ENCODE results near the gene ZMIZ1. TPM values are rescaled to one million over a fixed set of nuclear protein-coding genes. Genes with fewer than 3 reads are reported as not detected.

The ZMIZ1 gene
- total RNA-seq, 1 experiment from 2014 or later, result 11.5 TPM

DNA sequence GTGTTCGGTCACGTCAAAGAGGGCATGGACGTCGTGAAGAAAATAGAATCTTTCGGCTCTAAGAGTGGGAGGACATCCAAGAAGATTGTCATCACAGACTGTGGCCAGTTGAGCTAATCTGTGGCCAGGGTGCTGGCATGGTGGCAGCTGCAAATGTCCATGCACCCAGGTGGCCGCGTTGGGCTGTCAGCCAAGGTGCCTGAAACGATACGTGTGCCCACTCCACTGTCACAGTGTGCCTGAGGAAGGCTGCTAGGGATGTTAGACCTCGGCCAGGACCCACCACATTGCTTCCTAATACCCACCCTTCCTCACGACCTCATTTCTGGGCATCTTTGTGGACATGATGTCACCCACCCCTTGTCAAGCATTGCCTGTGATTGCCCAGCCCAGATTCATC, 285.0 kb downstream of the ZMIZ1 start:
- no peak overlapping the region for H3K4me3 ChIP-seq
- no peaks in the 10 kb centered on the region for H3K27me3 ChIP-seq
- no peaks in the 10 kb centered on the region for H3K9me3 ChIP-seq (replicated peaks)
- DNase-seq, result no peak
- H3K27ac ChIP-seq, result no peak overlapping the region
- peaks cover 67% of the 10 kb centered on the region for H3K36me3 ChIP-seq
- peaks cover 2% of the 10 kb centered on the region; the same call in 1 of the 2 replicates for H3K4me1 ChIP-seq

DNA sequence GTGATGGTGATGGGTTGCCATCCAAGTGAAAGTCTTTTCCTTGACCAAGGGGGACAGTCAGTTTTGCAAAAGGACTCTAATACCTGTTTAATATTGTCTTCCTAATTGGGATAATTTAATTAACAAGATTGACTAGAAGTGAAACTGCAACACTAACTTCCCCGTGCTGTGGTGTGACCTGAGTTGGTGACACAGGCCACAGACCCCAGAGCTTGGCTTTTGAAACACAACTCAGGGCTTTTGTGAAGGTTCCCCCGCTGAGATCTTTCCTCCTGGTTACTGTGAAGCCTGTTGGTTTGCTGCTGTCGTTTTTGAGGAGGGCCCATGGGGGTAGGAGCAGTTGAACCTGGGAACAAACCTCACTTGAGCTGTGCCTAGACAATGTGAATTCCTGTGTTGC, 285.4 kb downstream of the ZMIZ1 start:
- Histone ChIP-seq H3K27me3 (no peaks in the 10 kb centered on the region), H3K9me3 (replicated peaks) (no peaks in the 10 kb centered on the region)

DNA sequence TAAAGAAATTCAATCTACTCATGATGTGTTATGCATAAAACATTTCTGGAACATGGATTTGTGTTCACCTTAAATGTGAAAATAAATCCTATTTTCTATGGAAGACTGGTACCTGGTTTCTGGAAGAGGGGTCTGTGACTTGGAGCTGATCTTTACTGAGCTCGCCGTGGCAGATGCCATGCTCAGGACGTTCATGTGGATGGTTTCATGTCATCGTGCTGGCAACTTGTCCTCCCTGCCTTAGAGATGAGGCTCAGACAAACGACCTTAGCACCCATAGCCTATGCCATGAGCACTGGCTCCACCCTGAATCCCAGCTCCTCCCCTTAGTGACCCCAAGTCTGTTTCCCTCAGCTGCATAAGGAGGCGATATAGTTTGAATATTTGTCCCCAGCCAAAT, 285.8 kb downstream of the ZMIZ1 start:
- no peaks in the 10 kb centered on the region for H3K27me3 ChIP-seq
- H3K9me3 ChIP-seq (replicated peaks), result no peaks in the 10 kb centered on the region
- DNase-seq, result no peak
- H3K4me3 ChIP-seq, result no peak overlapping the region
- H3K36me3 ChIP-seq, result peaks cover 58% of the 10 kb centered on the region
- no peak overlapping the region for H3K27ac ChIP-seq
- H3K4me1 ChIP-seq, result no peaks in the 10 kb centered on the region

More for the DNA sequence above, 285.4 kb downstream of the ZMIZ1 start:
- Histone ChIP-seq H3K4me3 (no peak overlapping the region), H3K4me1 (no peaks in the 10 kb centered on the region), H3K27ac (no peak overlapping the region), H3K36me3 (peaks cover 63% of the 10 kb centered on the region)
- no peak for DNase-seq

DNA sequence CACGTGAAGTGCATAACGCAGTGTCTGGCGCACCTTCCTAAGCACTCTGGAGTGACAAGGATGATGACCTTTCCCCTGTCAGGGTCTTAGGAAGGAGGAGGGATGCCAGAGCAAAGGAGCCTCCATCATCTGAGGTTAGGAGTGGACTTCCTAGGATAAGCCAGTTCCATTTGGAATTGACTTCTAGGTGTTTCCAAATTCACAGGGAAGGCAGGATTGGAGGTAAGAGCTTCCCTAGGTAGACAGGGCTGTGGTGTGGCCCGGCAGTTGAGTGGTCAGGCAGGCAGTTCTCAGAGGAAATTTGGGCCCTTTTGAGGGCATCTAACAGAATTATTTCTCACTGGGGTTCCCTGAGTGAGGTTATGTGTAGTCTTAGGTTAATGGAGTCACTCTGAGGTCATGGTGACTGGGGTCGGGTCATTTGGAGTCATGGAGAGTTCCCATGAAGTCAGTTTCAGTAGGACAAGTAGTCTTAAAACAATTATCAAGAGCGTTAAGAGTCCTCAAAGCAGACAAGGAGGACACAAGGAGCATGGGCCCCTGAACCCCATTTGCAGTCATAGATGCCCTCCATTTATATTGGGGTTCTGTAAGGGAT, 286.8 kb downstream of the ZMIZ1 start:
- no peak overlapping the region for H3K27ac ChIP-seq
- no peaks in the 10 kb centered on the region for H3K4me1 ChIP-seq
- no peak overlapping the region for H3K4me3 ChIP-seq
- no peaks in the 10 kb centered on the region for H3K27me3 ChIP-seq
- DNase-seq, result no peak
- peaks cover 49% of the 10 kb centered on the region for H3K36me3 ChIP-seq
- no peaks in the 10 kb centered on the region for H3K9me3 ChIP-seq (replicated peaks)

DNA sequence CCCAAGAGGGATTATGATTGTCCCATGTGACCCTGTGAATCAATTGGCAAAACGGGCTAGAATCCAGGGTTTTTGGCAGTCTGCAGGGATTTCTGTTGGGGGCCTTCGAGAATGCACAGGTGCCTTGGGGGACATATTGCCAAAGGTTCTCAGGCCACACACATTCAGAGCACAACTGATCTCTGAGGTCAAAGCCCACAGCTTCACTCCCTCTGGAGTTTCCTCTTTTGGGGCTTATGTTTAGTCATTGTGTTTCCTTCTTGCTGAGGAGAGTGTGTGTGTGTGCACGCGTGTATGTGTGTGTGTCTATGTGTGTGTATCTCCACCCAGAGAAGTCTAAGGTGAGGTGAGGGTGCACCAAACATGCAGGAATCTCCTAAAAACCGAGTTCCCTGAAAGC, 287.3 kb downstream of the ZMIZ1 start:
- H3K36me3 ChIP-seq, result peaks cover 45% of the 10 kb centered on the region
- no peak for DNase-seq

DNA sequence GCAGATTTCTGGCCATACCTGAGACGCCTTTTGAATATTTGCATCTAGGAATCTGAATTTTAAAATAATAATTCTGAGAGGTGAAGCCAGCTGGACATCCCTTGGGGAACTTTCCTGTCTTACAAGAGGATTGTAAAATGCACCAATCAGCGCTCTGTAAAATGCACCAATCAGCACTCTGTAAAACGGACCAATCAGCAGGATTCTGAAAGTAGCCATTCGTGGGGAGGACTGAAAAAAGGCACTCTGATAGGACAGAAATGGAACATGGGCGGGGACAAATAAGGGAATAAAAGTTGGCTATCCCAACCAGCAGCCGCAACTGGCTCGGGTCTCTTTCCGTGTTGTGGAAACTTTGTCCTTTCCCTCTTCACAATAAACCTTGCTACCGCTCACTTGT, 288.4 kb downstream of the ZMIZ1 start:
- no peak overlapping the region for H3K4me3 ChIP-seq
- no peaks in the 10 kb centered on the region; the same call in 1 of the 2 replicates for H3K4me1 ChIP-seq
- peaks cover 35% of the 10 kb centered on the region for H3K36me3 ChIP-seq
- H3K9me3 ChIP-seq (replicated peaks), result no peaks in the 10 kb centered on the region
- no peak for DNase-seq
- H3K27ac ChIP-seq, result no peak overlapping the region
- H3K27me3 ChIP-seq, result no peaks in the 10 kb centered on the region

More for the DNA sequence above, 287.3 kb downstream of the ZMIZ1 start:
- Histone ChIP-seq H3K4me1 (no peaks in the 10 kb centered on the region), H3K27me3 (no peaks in the 10 kb centered on the region), H3K4me3 (no peak overlapping the region), H3K9me3 (replicated peaks) (no peaks in the 10 kb centered on the region), H3K27ac (no peak overlapping the region)

DNA sequence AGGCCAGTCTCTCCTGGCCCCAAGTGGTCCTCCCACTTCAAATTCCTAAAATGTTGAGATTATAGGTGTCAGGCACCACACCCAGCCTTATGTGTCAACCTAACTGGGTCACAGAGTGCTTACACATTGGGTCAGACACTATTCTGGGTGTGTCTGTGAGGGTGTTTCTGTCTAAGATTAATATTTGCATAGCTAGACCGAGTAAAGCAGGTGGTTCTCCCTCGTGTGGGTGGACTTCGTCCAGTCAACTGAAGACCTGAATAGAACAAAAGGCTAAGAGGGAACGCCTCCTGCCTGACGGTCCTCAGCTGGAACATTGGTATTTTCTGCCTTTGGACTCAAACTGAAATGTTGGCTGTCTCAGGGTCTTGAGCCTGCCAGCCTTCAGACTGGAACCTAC, 290.0 kb downstream of the ZMIZ1 start:
- no peaks in the 10 kb centered on the region; the same call in 1 of the 2 replicates for H3K4me1 ChIP-seq
- H3K9me3 ChIP-seq (replicated peaks), result no peaks in the 10 kb centered on the region
- H3K27ac ChIP-seq, result no peak overlapping the region
- H3K36me3 ChIP-seq, result peaks cover 19% of the 10 kb centered on the region
- no peaks in the 10 kb centered on the region for H3K27me3 ChIP-seq
- no peak for DNase-seq
- no peak overlapping the region for H3K4me3 ChIP-seq

DNA sequence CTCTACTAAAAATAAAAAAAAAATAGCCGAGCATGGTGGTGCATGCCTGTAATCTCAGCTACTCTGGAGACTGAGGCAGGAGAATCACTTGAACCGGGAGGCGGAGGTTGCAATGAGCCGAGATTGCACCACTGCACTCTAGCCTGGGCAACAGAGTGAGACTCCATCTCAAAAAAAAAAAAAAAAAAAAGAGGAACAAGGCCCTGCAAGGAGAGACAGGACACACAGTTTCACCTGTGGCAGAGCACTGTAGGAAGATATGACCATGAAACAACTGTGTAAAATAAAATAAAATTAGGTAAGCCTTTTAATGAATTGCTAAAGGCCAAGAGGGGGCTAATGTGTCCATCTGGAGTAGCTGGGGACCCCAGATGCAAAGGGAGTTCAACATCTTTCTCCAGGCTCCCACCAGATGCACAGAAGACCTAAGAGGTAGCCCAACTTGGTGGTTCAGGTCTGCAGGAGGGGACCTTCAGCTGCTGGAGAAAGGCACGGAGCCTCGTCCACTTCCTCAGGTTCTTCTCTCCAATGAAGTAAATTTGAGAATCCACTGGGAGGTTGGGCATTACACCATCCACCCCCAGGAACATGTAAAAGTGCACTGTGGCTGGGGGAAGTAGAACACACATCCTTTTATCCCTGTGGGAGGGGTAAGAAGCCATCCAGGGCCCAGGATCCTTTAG, 291.2 kb downstream of the ZMIZ1 start:
- no peak overlapping the region for H3K4me3 ChIP-seq
- peaks cover 8% of the 10 kb centered on the region for H3K36me3 ChIP-seq
- H3K27ac ChIP-seq, result no peak overlapping the region
- H3K4me1 ChIP-seq, result no peaks in the 10 kb centered on the region; the same call in 1 of the 2 replicates
- DNase-seq, result no peak
- no peaks in the 10 kb centered on the region for H3K27me3 ChIP-seq
- H3K9me3 ChIP-seq (replicated peaks), result no peaks in the 10 kb centered on the region

DNA sequence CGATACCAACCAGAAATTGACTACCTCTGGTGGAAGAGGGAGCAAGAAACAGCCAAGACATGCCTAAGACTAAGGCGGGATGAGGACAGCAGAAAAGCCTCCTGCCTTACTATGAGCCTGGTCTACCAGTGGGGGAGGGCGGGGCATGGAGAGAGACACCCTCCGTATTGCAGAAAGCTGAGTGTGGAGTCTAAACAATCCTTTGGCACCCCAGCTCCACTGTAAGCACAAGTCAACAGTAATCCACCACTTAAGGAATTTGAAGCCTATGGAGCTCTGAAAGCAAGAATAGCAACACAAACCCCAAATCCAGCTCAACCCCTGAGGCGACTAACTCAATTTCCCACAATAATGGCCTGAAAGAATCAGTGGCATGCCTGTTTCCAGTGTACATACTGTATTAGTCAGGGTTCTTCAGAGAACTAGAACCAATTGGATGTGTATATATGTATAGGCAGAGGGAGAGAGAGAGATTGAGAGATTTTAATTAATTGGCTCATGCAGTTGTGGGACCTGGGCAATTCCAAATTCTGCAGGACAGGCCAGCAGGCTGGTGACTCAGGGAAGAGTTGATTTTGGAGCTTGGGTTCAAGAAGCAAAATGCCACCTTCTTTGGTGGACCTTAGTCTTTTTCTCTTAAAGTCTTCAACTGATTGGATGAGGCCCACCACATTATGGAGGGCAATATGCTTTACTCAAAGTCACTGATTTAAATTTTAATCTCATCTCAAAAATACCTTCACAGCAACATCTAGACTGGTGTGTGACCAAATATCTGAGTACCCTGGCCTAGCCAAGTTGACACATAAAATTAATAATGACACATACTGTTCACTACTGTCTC, 292.0 kb downstream of the ZMIZ1 start:
- Histone ChIP-seq H3K4me3 (no peak overlapping the region), H3K27me3 (no peaks in the 10 kb centered on the region), H3K27ac (no peak overlapping the region), H3K36me3 (no peaks in the 10 kb centered on the region), H3K9me3 (replicated peaks) (no peaks in the 10 kb centered on the region), H3K4me1 (no peaks in the 10 kb centered on the region; the same call in 1 of the 2 replicates)
- DNase-seq, result peak in 1 of 2 experiments; percentile 50

DNA sequence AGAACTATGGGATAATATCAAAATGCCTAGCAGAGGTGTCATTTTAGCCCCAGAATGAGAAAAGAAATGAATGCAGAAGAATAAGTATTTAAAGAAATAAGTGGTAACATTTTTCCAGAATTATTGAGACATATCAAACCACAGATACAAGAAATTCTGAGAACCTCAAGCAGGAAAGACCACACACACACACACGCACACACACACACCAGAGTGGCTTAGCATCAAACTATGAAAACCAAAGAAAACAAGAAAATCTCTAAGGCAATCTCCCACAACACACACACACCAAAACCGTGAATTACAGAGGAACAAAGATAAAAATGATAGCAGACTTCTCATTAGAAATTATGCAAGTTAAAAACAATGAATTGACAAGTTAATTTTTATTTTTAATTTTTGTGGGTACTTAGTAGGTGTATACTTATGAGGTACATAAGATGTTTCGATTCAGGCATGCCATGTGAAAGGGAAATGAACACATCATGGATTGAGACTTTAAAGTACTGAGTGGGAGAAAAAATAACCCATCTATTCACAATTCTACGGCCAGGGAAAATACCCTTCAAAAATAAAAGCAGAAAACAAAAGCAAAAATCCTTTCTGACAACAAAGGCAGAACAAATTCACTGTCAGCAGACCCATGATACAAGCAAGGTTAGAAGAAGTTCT, 293.1 kb downstream of the ZMIZ1 start:
- H3K27me3 ChIP-seq, result no peaks in the 10 kb centered on the region
- no peak overlapping the region for H3K4me3 ChIP-seq
- no peak for DNase-seq
- H3K4me1 ChIP-seq, result no peaks in the 10 kb centered on the region; the same call in 1 of the 2 replicates
- H3K9me3 ChIP-seq (replicated peaks), result no peaks in the 10 kb centered on the region
- H3K27ac ChIP-seq, result no peak overlapping the region
- no peaks in the 10 kb centered on the region for H3K36me3 ChIP-seq
